Erythroblast (primary cell): Measurements from ENCODE around the gene SMAD6.

Source experiments
- DNase-seq, 2 experiments: peaks; one replicate each; lab custom pipeline; 2025; lab: John Stamatoyannopoulos, UW
- GATA1 ChIP-seq: IDR thresholded peaks from 2 replicates; pipeline ENCODE4 v1.6.1; 2011; ENCODE audit warnings: low read depth, mild to moderate bottlenecking, control low read depth, low read length, moderate library complexity
- POLR2A ChIP-seq: IDR thresholded peaks from 2 replicates; pipeline ENCODE4 v1.6.1; 2011; ENCODE audit warnings: mild to moderate bottlenecking, low read length

Gene SMAD6

DNA sequence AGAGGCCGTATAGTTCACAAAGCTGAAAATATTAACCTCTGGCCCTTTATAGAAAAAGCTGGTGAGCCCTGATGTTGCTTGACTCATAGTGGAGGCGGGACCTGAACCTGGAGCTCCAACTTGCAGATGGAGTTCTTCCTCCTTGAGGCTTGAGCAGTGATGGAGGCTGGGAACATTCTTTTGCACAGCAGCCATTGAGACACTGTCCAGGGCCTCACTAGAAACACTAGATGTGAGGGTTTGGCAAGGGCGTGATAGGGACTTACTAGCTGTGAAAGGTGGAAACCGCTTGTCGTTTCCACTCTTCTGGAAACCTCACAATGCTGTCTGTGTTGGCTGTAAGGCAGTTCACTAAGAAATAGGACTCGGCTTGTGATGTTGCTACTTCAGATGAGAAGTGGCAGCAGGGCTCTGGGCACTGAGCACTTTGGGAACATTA, 12.5 kb downstream of the SMAD6 start:
- no peak for TF ChIP-seq GATA1
- no peak for TF ChIP-seq POLR2A
- no peak for DNase-seq

DNA sequence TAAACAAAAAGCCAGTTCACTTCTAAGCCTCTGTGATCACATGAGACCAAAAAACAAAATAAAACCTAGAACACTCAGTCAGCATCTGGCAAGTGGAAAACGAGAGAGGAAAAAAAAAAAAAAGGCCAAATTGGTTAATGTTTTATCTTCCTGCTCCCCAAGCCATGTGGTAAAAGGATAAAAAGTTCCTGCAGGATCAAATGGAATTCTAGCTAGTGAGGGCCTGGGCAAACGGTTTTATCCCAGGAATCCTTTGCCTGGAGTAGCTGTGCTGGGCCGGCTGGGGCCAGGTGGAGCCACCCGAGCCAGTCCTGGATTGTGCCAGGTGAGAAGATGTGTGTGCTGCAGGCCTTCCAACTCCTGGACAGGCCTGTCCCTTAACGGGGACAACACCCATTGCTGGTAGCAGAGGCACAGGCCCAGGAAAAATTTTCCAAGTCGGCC, 13.2 kb downstream of the SMAD6 start:
- no peak for DNase-seq
- TF ChIP-seq GATA1 (no peak), POLR2A (no peak)

DNA sequence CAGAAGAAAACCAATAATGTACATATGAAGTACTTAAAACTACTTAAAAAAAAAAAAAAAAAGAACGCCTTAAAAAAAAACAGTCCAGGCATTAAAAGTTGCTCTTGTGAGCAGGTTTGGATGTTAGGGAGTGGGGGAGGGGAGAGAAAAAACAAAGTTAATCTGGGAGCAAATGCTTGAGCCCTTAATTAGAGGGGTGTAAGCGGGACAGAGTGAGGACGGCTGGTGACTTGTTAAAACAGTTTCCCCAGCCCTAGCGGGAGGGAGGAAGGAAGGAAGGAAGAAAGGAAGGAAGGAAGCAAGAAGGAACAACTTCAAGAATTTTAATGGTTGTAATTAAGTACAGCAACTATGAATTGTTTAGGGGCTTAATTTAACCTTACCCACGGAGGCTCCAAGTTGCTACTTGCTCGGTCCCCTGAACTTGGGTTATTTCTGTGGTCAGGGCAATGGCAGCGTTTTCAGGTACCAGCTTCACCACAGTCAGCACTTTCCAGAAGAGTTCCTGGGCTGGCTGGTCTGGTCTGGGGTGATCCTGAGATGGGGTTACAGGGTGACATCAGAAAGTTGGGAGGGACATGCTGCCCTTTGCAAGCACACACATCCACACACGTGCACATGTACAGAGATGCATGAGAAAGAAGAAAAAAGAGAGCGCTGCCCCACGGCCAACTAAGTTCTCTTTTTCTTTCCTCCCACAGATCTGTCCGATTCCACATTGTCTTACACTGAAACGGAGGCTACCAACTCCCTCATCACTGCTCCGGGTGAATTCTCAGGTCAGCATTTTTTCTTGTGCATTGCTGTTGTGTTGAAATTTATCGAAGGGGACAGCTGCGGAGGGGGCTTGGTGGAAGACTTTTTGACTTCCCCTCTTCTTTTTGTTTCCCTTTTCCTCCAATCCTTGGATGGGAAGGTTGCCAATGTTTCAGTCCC, 14.0 kb downstream of the SMAD6 start:
- TF ChIP-seq GATA1 = no peak
- TF ChIP-seq POLR2A = no peak
- DNase-seq = no peak

DNA sequence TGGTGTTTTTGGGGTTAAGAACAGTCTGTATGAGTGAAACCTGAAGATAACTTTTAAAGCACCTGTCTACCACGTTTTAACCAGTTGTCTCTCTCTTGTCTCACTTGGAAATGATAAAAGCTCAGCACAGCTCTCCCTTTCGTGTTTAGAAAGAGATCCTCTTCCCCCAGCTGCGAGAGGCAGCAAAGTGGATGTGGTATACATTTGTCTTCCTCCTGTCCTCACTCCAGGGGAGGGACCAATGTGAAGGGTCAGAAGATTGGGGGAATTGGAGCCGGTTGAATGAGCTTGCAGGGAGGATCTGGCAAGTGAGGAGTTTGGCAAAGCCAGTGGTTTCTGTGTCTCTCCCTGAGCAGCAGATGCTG, 14.6 kb downstream of the SMAD6 start:
- TF ChIP-seq POLR2A (no peak), GATA1 (no peak)
- DNase-seq = no peak

DNA sequence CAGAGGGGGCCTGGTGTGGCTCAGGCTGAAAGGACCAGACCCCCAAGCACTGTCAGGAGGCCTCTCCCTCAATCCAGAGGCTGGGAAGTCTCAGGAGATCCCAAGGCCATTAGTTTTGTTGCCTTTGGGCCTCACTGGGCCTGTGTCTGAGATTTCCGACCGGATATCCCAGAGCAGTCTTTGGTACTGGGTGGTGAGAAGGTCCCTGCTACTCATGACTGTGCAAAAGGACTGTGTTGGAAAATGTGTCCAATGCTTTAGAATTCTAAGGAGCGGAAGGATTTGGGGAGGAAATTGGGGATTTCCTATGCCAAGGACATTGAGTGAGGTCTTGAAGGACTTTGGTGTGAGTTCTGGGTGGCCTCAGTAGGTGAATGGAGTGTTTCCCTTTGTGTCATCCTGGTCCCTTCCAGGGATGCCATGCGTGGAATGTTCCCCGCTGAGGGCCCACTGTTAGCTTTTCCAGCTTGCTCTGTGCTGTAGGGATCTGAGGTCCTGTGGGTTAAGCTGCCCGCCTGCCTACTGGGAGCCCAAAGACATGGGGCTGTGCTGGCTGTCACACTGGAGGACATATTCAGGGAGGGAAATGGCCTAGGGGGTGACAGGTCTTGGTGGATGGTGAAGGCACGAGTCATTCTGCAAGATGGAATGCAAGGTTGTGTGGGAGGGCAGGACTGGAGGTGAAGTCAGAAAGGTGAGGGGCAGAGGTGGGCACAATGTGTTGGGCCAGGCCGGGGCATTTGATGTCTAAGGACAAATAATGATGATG, 16.4 kb downstream of the SMAD6 start:
- no peak for TF ChIP-seq GATA1
- TF ChIP-seq POLR2A = no peak
- no peak for DNase-seq

DNA sequence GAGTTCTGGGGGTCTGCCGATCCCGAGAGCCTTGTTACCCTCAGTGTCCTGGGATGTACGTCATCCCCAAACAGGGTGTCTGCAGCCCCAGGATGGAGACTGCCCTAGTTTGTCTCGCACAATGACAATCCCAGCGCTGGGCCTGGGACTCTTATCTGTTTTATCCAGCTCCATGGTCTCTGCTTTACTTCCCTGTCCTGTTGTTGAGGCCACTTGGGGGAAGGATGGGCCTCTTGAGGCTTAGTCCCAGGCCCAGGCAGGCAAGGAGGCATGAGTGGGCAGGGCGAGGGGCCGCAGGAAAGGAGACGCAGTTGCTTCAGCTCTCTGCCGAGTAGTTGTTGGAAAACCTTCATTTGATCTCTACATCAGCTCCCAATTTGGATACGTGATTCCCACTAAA, 17.4 kb downstream of the SMAD6 start:
- no peak for DNase-seq
- no peak for TF ChIP-seq GATA1
- no peak for TF ChIP-seq POLR2A

DNA sequence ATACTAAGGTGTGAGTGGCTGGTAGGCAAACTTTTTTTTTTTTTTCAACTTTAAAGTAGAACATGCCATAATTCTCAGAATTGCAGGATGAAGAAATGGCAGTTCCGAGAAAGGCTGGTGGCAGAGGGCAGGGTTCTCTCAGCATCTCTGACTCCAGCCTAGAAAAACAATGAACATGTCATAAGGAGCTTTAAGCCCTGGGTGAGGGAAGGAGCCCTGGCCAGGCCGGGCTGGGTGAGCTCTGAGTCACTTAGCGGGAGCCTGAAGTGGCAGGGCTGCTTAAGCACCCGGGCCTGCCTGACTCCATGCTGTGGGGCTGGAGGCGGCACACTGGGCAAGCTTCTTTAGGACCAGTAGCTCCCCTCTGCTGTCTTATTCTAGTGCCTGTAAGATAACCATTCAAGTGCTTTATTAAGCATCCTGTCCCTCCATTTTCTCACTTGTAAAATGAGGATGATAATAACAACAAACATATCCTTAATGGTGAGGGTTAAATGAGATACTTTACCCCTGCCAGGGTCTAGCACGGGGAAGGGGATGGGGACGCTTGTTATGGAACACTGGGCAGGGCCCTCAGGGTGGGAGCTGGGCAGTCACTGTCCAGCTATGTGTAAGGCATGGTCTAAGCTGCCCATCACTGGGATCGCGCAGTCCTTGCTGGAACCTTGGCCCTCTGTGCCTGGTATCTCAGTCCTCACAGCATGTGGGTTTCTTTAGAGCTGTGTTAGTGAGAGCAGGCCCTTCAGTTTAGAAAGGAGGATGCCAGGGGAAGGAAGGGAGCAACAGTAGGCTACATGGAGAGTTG, 18.4 kb downstream of the SMAD6 start:
- TF ChIP-seq POLR2A = peak; percentile 32
- TF ChIP-seq GATA1 = no peak
- peak; percentile 68 to 78 for DNase-seq

DNA sequence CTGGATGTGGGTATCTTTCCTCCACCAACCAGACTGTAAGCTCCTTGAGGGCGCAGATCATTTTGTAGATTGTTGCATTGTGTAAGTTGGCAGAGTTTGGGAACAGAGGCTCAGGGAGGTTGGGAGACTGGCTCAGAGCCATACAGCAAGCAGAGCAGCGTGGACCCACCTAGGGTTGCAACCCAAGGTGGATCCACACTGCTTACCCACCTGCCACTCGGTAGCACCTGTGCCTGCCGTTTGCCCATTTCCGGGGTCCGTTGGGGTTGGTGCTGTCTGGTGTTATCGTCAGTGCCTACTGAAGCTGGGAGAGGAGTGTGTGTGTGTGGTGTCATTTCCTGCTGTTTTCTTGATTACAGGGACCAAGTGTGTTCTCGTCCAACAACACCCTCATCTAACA, 19.0 kb downstream of the SMAD6 start:
- no peak for DNase-seq
- no peak for TF ChIP-seq GATA1
- no peak for TF ChIP-seq POLR2A

DNA sequence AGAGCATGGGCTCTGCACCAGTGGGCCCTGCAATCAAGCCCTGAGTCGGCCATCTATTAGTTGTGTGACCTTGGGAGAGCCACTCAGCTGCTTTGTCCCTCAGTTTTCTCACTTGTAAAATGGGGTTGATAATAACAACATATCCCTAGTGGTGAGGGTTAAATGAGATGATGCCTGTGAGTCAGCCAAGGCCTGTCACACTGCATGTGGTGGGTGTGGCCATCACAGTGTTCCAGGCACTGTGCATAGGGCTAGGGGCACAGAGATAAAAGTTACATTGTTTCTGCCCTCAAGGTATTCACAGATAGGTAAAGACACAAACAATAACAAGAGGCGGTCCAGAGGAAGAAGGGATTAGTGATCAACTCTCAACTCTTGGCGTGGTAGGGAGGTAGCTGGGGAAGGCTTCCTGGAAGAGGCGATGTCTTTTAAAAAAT, 19.5 kb downstream of the SMAD6 start:
- TF ChIP-seq GATA1 = no peak
- no peak for TF ChIP-seq POLR2A
- peak; percentile 63 to 69 for DNase-seq

DNA sequence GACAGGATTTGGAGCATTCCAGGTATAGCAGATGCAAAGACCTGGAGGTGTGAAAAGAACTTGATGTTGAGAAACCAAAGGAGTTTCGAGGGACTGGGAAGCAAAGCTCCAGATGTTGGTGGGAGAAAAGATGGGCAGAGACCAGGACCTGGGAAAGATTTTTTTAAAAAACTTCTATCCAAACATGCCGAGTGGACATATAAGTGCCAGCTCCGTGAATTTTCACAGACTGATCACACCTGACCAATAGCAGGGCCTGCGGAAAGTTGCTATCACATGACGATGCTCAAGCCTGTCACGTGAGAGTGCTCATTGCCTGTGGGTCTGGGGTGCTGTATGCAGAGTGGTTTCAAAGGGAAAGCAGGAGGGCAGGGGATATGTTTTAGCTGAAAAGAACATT, 19.9 kb downstream of the SMAD6 start:
- DNase-seq = no peak
- TF ChIP-seq POLR2A = no peak
- no peak for TF ChIP-seq GATA1

DNA sequence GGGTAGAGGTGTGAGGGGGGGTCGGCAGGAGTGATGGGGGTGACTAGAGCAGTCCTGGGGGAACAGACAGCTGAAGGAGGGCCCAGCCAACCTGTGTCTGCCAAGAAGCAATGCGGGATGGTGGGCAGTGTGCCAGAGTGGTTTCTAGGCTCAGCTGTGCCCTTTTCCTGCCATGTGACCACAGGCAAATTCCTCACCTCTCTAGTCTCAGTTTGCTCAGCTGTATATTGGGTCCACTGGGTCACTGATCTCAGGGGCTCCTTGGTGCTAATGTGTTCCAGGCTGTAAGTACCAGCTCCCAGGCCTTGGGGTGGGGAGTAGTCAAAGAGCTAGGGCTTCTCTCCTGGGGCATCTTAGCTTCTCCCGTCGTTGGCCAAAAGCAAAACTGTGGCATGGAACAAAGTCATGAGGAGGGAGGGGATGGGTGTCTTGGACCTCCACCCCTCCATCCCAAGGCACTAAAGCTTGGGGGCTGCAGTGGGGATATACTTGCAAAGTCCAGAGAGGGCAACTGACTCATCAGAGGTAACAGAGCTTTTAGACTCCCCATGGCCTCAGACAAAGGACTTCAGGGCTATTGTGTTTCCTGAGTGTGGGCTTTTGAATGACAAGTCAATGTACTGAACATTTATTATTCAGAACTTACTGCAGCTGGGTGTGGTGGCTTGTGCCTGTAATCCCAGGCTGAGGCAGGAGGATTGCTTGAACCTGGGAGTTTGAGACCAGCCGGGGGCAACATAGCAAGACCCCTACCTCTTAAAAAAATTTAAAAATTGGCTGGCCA, 20.9 kb downstream of the SMAD6 start:
- DNase-seq = no peak
- TF ChIP-seq GATA1 = no peak
- TF ChIP-seq POLR2A = no peak

DNA sequence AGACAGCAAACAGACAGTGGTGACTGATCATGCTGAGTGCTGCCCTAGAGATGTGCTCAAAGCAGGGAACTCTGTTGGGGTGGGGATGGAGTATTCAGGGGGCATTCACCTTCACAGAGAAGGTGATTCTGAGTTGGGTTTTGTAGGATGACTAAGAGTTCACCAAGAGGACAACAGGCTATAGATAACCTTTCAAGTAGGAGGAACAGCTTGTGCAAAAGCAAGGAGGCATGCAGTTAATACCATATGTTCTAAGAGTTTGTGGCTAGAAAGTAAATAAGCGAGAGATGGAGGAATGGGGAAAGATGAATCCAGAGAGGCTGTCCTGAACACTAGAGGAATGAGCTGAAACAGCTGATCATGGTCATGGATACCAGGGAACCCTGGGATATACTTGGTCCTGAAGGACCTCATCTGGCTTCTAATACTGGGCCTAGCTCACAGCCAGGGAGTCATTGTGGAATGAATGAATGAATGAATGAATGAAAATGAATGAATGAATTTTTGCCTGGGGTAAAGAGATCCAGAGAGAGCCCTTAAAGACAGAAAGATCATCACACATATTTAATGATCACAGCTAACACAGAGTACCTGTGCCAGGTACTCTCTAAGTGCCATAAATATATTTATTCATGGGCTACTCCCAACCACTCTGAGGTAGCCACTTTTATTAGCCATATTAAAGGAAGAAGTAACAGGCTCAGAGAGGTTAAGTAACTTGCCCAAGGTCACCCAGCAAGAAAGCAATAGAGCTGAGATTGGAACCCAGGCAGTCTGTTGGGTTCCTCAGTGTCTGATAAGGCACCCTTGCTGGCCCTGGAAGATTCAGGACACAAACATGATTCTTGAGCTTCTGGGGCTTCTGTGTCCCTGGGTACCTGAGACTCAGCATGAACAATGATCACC, 22.0 kb downstream of the SMAD6 start:
- TF ChIP-seq POLR2A (no peak), GATA1 (no peak)
- no peak for DNase-seq
